Activated CD8-positive, alpha-beta memory T cell treated with anti-CD3 and anti-CD28 coated beads, Interleukin-2, amount 50 U/mL, for 48 hours (primary cell): ENCODE measurements around the gene ZNRF3.
A peak's percentile ranks its signal among the peaks of the same experiment; 100 is the strongest.
"Not testable (repeated sequence)": the region's sequence is repeated elsewhere in the genome, so short reads cannot be mapped to it uniquely, and the experiment has no call there.

ENCODE experiments used
- DNase-seq: peaks from one replicate; pipeline ENCODE4 v3.0.0-alpha.2; 2020

Gene ZNRF3

DNA sequence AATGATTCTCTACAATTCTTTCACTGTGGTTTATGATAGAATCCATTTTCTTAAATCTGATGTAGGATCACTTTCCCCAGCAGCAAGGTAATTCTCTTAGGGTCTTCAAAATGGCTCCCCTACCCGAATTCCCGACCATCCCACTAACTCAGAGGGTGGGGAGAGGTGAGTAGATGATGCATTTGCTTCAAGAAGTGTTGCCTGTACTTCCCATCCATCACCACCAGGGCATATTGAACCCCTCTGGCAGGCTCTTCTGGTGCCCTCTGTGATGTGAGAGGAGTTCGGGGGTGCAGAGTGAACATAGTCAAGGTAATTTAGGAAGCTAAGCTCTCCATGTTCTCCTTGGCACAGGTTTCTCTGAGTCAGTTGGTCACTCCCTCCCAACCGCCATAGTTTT is 52.3 kb downstream of the ZNRF3 start:
- DNase-seq, result no peak

DNA sequence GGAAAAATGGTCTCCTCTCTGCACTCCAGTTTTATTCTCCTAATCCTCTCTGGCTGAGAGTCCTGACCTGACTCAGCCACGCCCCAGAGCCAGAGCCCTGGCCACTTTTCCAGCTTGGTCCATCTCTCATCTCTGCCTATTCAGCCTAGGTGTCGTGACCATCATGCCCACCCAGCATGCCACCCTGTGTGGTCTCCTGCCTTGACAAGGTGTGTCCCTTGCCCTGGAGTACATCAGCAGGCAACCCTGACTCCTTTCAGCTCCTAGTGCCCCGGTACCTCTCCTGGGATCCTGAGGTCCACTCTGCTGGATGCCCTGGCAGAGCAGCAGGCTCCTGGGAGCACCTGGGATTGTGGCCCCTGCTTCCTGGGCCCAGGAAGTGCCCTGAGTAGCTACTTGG is 52.8 kb downstream of the ZNRF3 start:
- DNase-seq, result no peak

DNA sequence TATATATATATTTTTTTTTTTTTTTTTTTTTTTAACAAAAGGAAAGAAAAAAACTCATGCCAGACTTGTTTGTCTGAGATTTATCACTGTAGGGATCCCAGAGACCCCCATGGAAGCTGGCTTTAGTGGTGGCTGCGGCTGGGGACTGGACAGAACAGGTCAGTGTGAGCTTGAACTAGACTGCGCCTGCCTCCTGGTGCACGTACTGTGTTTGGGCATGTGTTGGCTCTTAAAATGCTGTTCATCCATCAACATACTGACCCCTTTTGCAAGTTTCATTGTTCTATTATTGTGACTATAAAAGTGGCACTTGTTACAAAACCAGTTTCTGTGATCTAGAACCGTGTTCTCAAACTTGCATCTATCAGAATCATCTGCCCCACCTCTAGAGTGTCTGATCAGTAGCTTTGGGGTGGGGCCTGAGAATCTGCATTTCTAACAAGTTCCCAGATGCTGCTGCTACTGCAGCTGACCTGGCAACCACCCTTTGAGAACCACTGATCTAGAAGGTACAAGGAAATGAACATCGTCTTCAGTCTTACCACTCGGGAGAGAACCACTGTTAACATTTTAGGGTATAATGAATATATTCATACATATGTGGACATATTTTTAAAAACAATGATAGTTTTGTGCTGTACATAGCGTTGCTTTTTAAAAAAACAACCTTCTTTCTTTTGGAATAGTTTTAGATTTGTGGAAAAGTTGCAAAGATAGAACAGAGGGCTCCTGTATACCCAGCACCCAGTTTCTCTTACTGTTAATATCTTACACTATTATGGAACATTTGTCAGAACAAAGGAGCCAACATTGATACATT is 54.0 kb downstream of the ZNRF3 start:
- DNase-seq, result no peak

DNA sequence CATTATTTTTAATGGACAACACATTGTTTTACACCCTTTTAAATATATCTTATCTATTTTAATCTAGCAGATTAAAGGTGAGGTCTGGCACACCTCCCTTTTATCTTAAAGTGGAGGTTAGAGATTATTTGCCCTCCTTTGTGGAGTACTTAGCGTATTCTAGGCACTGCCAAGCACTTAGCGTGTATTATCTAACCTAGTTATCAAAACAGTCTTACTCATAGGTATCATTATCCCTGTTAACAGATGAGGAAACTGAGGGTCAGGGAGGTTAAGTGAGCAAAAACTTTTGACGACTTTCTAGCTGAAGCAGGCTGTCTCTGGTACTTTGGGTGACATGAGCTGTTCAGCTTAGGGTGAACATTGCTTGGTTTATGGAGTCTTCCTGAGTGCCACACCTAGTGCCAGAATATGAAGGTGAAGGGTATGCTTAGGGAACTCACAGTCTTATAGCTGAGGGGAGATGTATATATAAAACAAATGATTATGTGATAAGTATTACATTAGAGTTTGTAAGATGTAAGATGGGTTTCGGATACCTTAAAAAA is 55.0 kb downstream of the ZNRF3 start:
- no peak for DNase-seq

DNA sequence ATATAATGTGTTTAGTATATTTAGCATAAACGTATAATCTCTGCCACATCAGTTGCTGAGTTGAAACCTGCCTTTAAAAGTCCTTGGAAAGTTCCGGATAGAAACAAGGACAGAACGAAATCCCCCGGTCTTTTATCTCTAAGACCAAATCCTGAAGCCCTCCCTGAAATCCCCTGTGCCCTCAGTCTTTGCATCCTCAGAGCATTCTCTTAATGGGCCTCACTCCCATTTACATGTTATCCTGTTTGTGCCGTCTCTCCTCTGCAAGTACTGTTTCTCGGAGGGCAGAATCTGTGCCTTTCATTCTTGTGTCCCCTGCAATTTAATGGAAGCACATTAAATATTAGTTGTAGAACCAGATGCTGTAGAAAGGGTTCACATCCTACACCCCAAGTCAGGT is 56.0 kb downstream of the ZNRF3 start:
- no peak for DNase-seq

DNA sequence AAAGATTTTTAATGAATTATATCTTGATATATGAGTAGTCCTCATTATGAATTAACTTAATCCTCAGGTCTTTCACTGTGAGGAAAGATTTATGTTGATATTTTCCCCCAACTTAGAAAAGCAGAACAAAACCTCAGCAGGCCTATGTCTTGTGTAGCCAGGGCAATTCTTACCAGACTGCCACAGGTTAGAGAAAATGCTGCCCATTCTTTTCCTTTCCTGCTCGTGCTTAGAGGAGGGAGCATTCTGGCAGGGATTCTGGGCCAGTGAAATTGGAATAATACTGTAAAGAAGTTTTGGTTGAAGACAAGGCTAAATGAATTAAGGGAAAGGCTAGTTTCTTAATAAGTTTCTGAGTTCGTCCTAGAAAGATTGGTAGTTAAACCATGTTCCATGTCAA is 56.6 kb downstream of the ZNRF3 start:
- no peak for DNase-seq

DNA sequence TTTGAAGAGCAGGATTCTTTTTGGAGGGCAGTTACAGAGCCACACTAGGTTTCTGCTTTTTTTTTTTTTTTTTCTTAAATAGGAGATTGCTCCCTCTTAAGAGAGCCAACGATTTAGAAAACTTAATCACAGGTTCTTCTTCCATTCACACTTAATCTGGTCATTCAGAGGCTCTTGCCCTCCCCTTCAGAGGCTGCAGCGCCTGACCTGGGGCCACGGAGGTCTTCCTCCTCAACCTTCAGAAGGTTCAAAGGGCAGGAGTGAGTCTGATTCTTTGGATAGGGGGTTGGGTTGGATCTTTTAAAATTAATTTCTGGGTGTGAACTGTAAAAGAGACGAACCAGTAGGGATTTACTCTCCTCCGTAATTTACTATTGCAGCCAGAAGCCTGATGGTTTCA is 57.1 kb downstream of the ZNRF3 start:
- no peak for DNase-seq

DNA sequence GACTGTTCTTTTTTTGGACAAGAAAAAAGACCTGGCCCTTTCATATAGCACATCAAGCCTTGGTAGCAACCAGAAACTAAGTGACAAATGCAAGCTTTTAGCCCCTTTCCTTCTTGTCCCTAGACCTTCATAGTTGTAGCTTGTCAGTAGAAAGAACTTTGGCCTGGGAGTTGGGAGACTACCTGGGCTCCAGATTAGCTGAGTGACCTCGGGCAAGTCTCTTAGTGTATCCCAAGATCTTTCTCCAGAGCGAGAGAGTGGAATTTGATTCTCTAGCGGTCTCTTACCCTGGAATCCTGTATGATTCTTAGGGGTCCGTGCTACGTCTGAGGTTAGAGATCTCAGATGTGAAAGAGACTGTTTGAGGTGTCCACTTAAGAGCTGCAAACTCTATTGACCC is 59.0 kb downstream of the ZNRF3 start:
- no peak for DNase-seq

DNA sequence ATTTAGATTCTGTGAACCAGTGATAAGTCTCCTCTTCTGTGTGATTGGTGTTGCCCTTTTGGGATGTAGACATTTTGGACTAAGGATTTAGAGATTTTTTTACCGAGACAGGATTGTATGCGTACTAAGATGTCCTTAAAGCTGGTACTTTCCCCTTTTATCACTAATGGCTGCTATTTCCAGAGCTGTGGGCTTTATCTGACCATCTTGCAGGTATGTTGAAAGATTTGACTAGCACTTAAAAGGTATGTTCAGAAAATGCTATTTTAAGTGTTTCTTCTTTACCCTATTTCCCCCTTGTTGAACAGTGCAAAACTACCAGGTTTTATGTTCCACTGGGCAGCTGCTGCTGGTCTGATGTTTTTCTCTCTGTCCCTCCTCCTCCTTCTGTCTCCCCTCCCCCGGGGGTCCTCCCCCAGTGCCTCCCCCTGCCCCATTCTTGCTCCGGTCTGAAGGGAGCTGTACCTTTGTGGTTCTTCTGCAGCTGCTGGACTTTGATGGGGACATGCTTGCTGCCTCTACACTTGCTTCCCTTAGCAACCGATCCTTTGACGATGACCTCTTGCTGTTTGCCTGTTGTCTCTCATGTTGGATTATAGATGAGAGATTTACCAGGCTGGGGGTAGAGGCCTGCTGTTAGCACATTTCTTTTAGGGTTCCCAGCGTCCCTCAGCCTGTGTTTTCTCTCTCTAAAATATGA is 59.6 kb downstream of the ZNRF3 start:
- DNase-seq, result no peak

DNA sequence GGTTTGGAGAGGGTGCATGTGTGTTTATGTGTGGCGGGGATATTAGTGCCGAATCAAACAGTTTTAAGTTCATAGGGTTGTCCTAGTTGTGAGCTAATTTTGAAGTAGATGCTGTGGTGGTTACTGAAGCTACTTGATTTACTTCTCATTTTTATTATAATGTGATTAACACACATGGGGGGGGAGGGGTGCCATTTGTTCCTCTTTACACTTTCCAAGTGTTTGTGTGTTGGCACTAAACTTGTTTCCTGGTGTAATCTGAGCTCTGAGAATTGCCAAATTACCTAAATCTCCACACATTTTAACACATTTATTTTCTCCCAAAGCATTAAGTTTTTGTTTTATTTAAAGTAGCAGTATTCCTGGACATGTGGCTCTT is 60.1 kb downstream of the ZNRF3 start:
- no peak for DNase-seq

DNA sequence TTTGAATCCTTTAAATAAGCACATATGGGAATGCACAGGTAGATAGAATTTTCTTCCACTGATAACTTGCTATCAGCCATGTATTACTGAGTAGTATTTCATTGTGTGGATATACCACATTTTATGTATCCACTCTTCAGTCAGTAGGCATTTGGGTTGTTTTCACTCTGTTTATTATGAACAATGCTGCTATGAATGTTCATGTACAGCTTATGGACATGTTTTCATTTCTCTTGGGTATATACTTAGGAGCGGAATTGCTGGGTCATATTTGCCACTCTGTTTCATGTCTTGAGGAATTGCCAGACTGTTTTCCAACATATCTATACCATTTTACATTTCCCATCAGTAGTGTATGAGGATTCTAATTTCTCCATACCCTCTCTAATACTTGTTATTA is 63.8 kb downstream of the ZNRF3 start:
- DNase-seq, result no peak

DNA sequence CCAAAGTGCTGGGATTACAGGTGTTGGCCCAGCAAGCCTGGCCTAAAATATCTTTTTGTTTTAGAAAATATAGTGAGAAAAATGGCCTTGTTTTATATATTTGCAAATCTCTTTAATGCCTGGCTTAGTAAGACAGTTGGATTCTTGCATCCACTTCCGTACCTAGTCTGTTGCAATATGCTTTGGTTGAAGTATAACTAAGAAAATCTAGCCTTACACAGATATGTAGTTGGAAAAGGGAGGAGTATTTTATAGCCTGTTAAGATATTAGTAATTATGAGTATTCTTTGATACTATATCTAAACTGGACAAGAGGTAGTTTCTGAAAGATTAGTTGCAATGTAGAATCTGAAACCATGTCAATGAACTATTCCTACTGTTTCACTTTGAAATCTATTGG is 65.1 kb downstream of the ZNRF3 start:
- DNase-seq, result no peak

DNA sequence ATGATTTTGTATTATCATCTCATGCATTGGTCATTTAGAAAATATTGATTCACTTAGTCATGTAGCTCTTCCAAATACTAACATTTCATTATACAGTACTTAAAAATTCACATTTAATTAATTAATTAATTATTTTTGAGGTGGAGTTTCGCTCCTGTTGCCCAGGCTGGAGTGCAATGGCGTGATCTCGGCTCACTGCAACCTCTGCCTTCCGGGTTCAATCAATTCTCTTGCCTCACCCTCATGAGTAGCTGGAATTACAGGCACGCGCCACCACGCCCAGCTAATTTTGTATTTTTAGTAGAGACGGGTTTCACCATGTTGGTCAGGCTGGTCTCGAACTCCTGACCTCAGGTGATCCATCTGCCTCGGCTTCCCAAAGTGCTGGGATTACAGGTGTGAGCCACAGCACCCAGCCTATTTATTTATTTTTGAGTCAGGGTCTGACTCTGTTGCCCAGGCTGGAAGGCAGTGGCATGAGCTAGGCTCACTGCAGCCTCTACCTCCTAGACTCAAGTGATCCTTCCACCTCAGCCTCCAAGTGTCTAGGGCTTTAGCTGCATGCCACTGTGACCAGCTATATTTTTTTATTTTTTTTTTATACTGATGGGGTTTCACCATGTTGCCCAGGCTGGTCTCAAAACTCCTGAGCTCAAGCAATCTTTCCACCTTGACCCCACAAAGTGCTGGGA is 65.6 kb downstream of the ZNRF3 start:
- DNase-seq, result not testable (repeated sequence)

DNA sequence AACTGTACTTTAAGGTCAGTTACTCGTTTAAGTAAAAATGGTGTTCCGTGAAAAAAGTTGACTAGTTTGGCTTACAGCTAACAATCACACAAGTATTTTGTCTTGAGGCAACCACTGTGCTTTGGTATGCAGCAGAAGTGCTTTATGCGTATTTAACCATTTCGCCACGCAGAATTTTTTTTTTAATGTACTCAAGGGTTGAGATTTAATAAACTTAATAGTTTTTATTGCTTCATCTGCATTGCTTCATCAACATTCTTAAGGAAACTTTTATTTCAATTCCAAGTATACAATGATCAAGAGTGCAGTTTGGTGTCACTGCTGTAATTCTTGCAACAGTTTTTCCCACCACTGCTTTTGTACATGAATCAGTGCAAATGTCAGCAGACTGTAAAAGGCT is 66.4 kb downstream of the ZNRF3 start:
- DNase-seq, result no peak

DNA sequence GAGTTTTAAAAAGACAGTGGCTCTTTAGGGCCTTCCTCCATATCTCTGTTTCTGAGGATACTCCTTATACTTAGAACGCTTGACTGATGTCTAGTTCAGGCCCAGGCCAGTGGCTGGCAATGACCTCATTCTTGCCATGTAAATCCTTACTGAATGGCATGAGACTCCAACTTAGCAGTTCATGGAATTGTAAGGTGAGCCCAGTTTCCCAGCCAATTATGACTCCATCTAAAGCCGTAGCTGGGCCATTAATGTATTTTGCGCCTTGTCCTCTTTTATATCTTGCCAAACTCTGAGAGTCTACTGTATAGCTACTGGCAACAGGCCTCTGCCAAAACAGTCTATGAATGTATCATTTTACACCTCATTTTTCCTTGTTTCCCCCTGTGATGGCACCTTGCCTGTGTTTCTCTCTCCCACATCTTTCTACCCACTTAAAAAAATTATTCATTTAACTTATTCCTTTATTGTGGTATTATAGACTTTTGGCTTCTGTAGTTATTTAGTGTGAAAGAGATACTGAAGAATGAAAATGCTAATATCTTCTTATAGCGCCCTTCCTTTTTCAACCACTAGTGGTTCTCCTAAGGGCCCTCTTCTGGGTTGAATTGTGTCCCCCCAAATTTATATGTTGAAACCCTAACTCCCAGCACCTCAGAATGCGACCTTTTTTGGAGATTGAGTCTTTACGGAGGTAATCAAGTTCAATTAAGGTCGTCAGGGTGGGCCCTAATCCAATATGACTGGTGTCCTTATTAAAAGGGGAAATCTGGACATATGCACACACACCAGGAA is 67.4 kb downstream of the ZNRF3 start:
- no peak for DNase-seq

DNA sequence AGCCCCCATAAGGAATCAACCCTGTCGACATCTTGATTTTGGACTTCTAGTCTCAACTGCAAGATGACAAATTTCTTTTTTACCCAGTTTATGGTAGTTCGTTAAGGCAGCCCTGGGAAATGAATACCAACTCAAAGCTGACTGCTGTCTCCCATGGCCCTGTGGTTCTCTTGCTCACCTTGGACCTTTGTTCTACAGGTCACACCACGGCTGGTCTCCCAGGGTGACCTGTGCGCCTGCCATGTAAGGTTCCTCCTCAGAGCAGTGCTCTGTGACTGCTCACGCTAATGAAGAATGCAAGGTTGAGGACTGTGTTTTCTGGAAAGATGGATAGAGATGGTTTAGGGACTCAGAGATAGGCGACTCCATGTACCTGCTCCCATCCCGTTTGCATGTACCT is 68.2 kb downstream of the ZNRF3 start:
- no peak for DNase-seq

DNA sequence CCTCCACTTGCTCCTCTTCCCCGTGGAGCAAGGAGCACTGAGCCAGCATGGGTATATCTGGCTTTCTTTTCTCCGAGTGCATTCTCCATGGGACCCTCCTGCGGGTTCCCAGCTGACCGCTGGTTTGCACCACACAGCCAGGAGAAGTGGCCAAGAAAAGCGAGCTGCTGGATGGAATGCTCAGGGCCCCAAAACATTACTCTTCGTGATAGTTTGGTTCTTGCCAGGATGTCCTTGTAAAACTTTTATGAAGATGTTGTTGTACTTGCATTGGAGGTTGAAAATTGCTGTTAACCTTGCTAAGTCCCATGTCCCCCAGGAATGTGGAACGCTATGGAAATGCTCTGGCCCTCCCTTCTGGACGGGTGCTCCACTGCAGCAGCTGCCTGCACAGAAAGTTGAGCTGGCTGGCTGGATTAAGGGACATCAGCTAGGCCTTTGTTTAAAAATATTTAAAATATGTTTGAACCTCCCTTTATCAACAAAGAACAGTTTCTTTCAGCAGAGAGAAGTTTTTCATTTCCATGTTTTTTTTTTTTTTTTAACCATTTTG is 68.7 kb downstream of the ZNRF3 start:
- DNase-seq, result no peak

DNA sequence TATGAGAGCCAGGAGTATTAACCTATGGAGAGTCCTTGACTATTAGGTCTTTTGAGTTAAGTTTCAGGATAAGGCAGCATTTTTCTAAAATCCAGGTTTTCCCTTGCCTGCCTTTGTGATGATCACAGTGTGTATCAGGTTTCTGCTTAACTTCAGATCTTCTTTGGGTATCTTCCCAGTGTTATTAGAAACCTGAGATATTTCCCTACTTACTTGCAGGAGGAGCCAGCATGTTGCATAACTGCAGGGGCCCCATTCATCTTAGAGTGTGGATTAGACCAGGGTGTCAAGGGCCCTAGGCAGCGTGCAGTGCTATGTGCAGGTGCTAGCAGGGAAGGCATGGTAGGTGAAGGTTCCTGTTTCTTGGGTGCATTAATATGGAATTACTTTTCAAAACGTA is 69.5 kb downstream of the ZNRF3 start:
- no peak for DNase-seq

DNA sequence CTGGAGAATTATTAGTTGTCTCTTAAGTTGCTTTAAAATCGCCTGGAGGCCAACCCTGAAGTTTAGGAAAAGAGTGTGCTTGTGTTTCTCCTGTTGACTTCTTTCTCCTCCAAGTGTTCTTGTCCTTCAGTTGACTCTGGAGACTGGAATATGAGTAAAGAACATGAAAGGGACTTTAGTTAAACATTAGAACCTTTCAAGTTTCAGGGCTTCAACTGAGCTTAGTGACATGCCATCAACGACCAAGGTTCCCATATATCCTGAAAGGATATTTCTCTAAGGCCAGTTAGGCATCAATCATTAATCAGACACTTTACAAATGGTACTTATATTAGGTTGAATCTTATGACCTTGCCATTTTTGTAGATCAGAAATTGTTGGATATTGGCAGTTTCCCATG is 70.0 kb downstream of the ZNRF3 start:
- no peak for DNase-seq

DNA sequence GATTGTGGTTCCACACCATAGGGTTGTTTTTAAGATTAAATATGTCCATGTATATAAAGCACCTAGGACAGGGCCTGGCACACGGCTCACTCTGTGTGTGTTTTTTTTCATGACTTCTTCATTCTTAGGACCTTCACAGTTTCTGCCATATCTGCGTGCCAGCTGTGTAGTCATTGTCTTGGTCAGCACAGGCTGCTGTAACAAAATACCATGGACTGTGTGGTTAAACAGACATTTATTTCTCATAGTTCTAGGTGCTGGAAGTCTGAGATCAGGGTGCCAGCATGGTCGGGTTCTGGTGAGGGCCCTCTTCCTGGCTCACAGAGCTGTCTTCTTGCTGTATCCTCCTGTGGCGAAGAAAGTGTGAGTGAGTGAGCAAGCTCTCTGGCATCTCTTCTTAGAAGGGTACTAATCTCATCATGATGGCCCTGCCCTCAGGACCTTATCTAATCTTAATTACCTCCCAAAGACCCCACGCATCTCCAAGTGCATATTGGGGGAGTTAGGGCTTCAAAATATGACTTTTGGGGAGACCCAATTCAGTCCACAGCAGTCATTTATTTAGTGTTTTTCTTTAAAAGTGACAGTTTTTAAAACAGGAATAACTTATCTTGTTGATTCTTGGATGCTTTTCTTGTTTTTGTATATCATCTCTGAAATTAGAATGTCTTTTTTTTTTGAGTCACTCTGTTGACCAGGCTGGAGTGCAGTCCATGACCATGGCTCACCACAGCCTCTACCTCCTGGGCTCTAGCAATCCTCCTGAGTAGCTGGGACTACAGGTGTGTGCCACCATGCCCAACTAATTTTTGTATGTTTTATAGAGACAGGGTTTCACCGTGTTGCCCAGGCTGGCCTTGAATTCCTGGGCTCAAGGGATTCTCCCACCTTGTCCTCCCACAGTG is 70.9 kb downstream of the ZNRF3 start:
- DNase-seq, result no peak

DNA sequence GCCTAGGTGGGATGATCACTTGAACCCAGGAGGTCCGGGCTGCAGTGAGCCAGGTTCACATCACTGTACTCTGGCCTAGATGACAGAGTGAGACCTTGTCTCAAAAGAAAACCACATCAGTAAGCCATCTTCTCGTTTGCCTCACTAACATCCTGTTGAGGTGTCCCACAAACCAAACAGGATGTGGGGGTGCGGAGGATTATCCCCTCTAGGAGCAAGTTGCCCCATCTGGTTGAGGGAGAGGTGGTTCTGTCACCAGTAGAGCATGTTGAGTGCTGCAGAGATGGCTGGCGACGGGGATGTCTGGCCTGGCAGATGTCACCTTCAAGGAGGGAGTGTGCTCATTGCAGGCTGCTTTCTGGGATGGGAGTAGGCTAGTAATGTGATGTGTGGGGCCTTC is 72.4 kb downstream of the ZNRF3 start:
- DNase-seq, result peak; percentile 88

DNA sequence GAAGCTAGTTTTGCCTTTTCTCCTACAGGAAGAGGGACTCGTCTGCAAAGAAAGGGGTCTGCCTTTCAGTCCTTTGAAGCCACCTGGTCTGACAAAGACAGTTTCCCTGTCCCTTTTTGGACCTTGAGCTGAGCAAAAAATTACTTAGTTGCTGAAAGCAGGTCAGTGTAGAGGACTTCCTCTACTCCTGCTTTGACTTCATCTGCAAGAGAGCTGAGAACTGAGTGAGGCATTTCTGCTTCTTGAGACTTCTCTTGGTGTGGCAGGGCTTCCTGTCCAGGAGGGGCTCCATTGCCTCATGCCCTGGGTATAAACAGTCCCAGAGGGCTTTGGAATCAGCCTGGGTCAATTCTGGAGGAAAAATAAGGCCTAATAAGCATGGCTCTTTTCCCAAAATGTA is 73.1 kb downstream of the ZNRF3 start:
- no peak for DNase-seq
